Measurements from ENCODE around the gene IGF1R. TPM values are rescaled to one million over a fixed set of nuclear protein-coding genes. Genes with fewer than 3 reads are reported as not detected.

The IGF1R gene
- total RNA-seq, 4 donors from 2014 or later: 39.3 to 97.4 (median 44.7) TPM

- DNase-seq (ENCODE audit: low spot score) (no peak), ATAC-seq (ENCODE audit: low FRiP score) (no peak)
- TF ChIP-seq, protein P1, sequence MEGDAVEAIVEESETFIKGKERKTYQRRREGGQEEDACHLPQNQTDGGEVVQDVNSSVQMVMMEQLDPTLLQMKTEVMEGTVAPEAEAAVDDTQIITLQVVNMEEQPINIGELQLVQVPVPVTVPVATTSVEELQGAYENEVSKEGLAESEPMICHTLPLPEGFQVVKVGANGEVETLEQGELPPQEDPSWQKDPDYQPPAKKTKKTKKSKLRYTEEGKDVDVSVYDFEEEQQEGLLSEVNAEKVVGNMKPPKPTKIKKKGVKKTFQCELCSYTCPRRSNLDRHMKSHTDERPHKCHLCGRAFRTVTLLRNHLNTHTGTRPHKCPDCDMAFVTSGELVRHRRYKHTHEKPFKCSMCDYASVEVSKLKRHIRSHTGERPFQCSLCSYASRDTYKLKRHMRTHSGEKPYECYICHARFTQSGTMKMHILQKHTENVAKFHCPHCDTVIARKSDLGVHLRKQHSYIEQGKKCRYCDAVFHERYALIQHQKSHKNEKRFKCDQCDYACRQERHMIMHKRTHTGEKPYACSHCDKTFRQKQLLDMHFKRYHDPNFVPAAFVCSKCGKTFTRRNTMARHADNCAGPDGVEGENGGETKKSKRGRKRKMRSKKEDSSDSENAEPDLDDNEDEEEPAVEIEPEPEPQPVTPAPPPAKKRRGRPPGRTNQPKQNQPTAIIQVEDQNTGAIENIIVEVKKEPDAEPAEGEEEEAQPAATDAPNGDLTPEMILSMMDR (IDR thresholded peaks at IDR 0.05): no peak
Measured at GRCh38 chr15:98703126-98703685, 54.9 kb downstream of the IGF1R start.

- ATAC-seq (ENCODE audit: low FRiP score): no peak
- TF ChIP-seq, protein P1 (IDR thresholded peaks at IDR 0.05): no peak
Measured at GRCh38 chr15:98705070-98705469, 56.7 kb downstream of the IGF1R start.

GRCh38 chr15:98706387-98706786, 58.0 kb downstream of the IGF1R start:
- TF ChIP-seq, protein P1 (IDR thresholded peaks at IDR 0.05): no peak
- ATAC-seq (ENCODE audit: low FRiP score) (no peak), DNase-seq (ENCODE audit: low spot score) (no peak)

More at GRCh38 chr15:98705070-98705469, 56.7 kb downstream of the IGF1R start:
- no peak for DNase-seq (ENCODE audit: low spot score)

GRCh38 chr15:98706986-98707385, 58.6 kb downstream of the IGF1R start:
- TF ChIP-seq, protein P1 (IDR thresholded peaks at IDR 0.05): no peak

GRCh38 chr15:98708037-98708590, 59.8 kb downstream of the IGF1R start:
- ATAC-seq (ENCODE audit: low FRiP score): no peak
- TF ChIP-seq, protein P1 (IDR thresholded peaks at IDR 0.05): no peak
- no peak for DNase-seq (ENCODE audit: low spot score)

More at GRCh38 chr15:98706986-98707385, 58.6 kb downstream of the IGF1R start:
- no peak for DNase-seq (ENCODE audit: low spot score)
- no peak for ATAC-seq (ENCODE audit: low FRiP score)

GRCh38 chr15:98711810-98712209, 63.5 kb downstream of the IGF1R start:
- DNase-seq (ENCODE audit: low spot score): no peak
- TF ChIP-seq, protein P1 (IDR thresholded peaks at IDR 0.05): no peak
- ATAC-seq (ENCODE audit: low FRiP score): no peak

All from omental fat pad (tissue), 4 donors.